SU-DHL-6 (cell line): ENCODE data around the gene SLC25A34.

Experiments
- H2AFZ ChIP-seq: fragments of 200-600 bp; sonication (generic); 2 replicates; pipeline ENCODE4 v1.6.1; 2014; ENCODE audit warnings: low read depth, mild to moderate bottlenecking, moderate library complexity, mixed read lengths, antibody characterized with exemption, low read length; ENCODE audit not compliant: severe bottlenecking
- H3F3A ChIP-seq: fragments of 200-600 bp; shearing (Covaris generic); 2 replicates; pipeline ENCODE4 v1.6.0; 2016; ENCODE audit warnings: antibody characterized with exemption, mild to moderate bottlenecking; ENCODE audit not compliant: insufficient read depth
- H3K27ac ChIP-seq: fragments of 200-600 bp; sonication (generic); 2 replicates; pipeline ENCODE4 v1.5.1; 2016; ENCODE audit warnings: low read depth, mild to moderate bottlenecking, low read length, moderate library complexity, mixed read lengths
- H3K27me3 ChIP-seq: fragments of 200-600 bp; sonication (generic), shearing (Covaris generic); 2 replicates; pipeline ENCODE4 v1.6.0; 2014; ENCODE audit warnings: mild to moderate bottlenecking, low read length
- H3K36me3 ChIP-seq: fragments of 200-600 bp; sonication (generic); 2 replicates; pipeline ENCODE4 v1.6.1; 2014; ENCODE audit warnings: mild to moderate bottlenecking, low read length, mixed read lengths
- H3K4me2 ChIP-seq: fragments of 300-600, 200-600 bp; shearing (Covaris generic), sonication (generic); 2 replicates; pipeline ENCODE4 v1.6.0; 2014; ENCODE audit warnings: low read length, low read depth, mild to moderate bottlenecking; ENCODE audit not compliant: poor library complexity, severe bottlenecking
- H3K4me3 ChIP-seq: fragments of 200-600 bp; sonication (generic); 2 replicates; pipeline ENCODE4 v1.5.1; 2014; ENCODE audit warnings: antibody characterized with exemption, low read length, mild to moderate bottlenecking, mixed read lengths; ENCODE audit not compliant: insufficient read depth, poor library complexity, severe bottlenecking
- H3K79me2 ChIP-seq: fragments of 200-600 bp; sonication (generic); 2 replicates; pipeline ENCODE4 v1.6.1; 2014; ENCODE audit warnings: mild to moderate bottlenecking, low read length, moderate library complexity; ENCODE audit not compliant: insufficient read depth
- H3K9ac ChIP-seq: fragments of 200-600 bp; sonication (generic); 2 replicates; pipeline ENCODE4 v1.7.0; 2014; ENCODE audit warnings: mild to moderate bottlenecking, low read length
- H3K9me2 ChIP-seq: fragments of 200-600 bp; sonication (generic); replicated peaks from 2 replicates; pipeline ENCODE4 v1.6.1; 2014; ENCODE audit warnings: low read length; ENCODE audit not compliant: insufficient read depth
- H3K9me3 ChIP-seq: fragments of 200-600 bp; sonication (generic); 2 replicates; pipeline ENCODE4 v1.6.1; 2014; ENCODE audit warnings: low read length, mixed read lengths; ENCODE audit not compliant: insufficient read depth
- H4K20me1 ChIP-seq: fragments of 200-600 bp; sonication (generic); 2 replicates; pipeline ENCODE4 v1.6.1; 2014; ENCODE audit warnings: low read depth, mild to moderate bottlenecking, antibody characterized with exemption, low read length, moderate library complexity, mixed read lengths
- CTCF ChIP-seq: fragments of 200-600 bp; sonication (generic); IDR thresholded peaks from one replicate; pipeline ENCODE4 v1.5.1; 2017; ENCODE audit warnings: antibody characterized with exemption, mild to moderate bottlenecking, low read length, moderate library complexity; ENCODE audit not compliant: insufficient read depth, poor library complexity, severe bottlenecking
- EZH2phosphoT487 ChIP-seq: fragments of 200-600 bp; sonication (generic), shearing (Covaris generic); conservative IDR thresholded peaks from 2 replicates; pipeline ENCODE4 v1.6.1; 2018; ENCODE audit warnings: mild to moderate bottlenecking, antibody characterized with exemption, low read length, moderate library complexity, mixed read lengths

SLC25A34 gene

GRCh38 chr1:15727424-15727823 is 8.6 kb upstream of the SLC25A34 start:
- Histone ChIP-seq H3K79me2 (no peaks in the 10 kb centered on the region), H3K27ac (no peak overlapping the region), H3K4me2 (no peak overlapping the region), H3K36me3 (no peaks in the 10 kb centered on the region), H3K9ac (no peak overlapping the region), H3K9me2 (no peaks in the 10 kb centered on the region), H4K20me1 (no peaks in the 10 kb centered on the region), H3K27me3 (no peaks in the 10 kb centered on the region), H3K4me3 (no peak overlapping the region), H3K9me3 (no peaks in the 10 kb centered on the region), H3F3A (no peaks in the 10 kb centered on the region), H2AFZ (no peak overlapping the region)
- TF ChIP-seq CTCF (no peak), EZH2phosphoT487 (no peak)

GRCh38 chr1:15727866-15728534 is 8.1 kb upstream of the SLC25A34 start:
- H3K36me3 ChIP-seq: no peaks in the 10 kb centered on the region
- no peak for TF ChIP-seq CTCF

GRCh38 chr1:15728937-15729657 is 7.0 kb upstream of the SLC25A34 start:
- Histone ChIP-seq H3K4me3 (no peak overlapping the region), H2AFZ (no peak overlapping the region), H3K27me3 (no peaks in the 10 kb centered on the region), H3K9me2 (no peaks in the 10 kb centered on the region), H3K36me3 (no peaks in the 10 kb centered on the region), H3F3A (no peaks in the 10 kb centered on the region), H3K4me2 (no peak overlapping the region), H3K79me2 (no peaks in the 10 kb centered on the region), H4K20me1 (no peaks in the 10 kb centered on the region), H3K9me3 (no peaks in the 10 kb centered on the region), H3K9ac (no peak overlapping the region), H3K27ac (no peak overlapping the region)
- TF ChIP-seq CTCF (no peak), EZH2phosphoT487 (no peak)

More at GRCh38 chr1:15727866-15728534, 8.1 kb upstream of the SLC25A34 start:
- Histone ChIP-seq H3K4me2 (no peak overlapping the region), H3K4me3 (no peak overlapping the region), H3K9me2 (no peaks in the 10 kb centered on the region), H3K9me3 (no peaks in the 10 kb centered on the region), H3K9ac (no peak overlapping the region), H3K27ac (no peak overlapping the region), H4K20me1 (no peaks in the 10 kb centered on the region), H3K79me2 (no peaks in the 10 kb centered on the region), H2AFZ (no peak overlapping the region), H3K27me3 (no peaks in the 10 kb centered on the region), H3F3A (no peaks in the 10 kb centered on the region)
